Activated T-helper 1 cell treated with Interleukin-2 at 50 U/mL for 16 hours (primary cell): ENCODE measurements around the gene SUMF1.

Source experiments
- DNase-seq: peaks from one replicate; pipeline ENCODE4 v3.0.0-alpha.2; 2020; ENCODE audit warnings: low read depth

SUMF1 gene

GRCh38 chr3:4413467-4413866 is 53.6 kb downstream of the SUMF1 start:
- no peak for DNase-seq

DNA sequence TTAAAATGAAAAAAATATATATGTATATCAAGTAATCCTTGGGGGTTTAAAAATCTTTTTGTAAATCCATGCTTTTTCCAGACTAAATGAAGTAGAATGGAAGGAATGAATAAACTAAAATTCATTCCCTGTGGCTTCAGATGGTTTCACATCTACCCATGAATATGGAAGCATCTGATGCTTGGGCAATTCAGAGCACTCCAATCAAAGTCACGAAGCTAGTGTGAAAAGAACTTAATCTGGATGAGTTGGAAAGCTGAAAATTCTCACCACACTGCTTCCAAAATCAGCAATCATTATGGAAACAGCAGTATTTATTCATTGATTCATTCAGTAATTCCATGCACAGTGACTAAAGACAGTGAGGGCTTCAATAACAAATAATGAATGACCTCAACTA is 55.2 kb downstream of the SUMF1 start:
- no peak for DNase-seq

DNA sequence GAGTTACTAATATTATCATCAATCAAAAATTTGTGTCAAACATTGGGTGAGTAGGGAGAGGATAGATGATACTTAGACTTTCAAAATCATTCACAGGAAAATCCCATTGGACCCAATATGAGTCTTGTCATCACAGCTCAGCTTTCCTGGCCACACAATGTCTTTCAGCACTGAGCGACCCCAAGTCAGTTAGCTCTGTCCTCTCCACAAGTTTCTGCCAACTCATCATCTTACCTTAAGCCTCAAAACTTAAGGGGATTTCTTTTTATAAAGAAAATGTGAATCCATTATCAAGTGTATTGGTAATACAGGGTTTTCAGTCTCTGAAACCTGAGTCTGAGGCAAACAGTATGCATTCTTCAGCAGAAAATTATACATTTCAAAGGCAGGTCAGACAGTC is 55.8 kb downstream of the SUMF1 start:
- no peak for DNase-seq

GRCh38 chr3:4410606-4411005 is 56.5 kb downstream of the SUMF1 start:
- no peak for DNase-seq

GRCh38 chr3:4409971-4410573 is 57.0 kb downstream of the SUMF1 start:
- no peak for DNase-seq

DNA sequence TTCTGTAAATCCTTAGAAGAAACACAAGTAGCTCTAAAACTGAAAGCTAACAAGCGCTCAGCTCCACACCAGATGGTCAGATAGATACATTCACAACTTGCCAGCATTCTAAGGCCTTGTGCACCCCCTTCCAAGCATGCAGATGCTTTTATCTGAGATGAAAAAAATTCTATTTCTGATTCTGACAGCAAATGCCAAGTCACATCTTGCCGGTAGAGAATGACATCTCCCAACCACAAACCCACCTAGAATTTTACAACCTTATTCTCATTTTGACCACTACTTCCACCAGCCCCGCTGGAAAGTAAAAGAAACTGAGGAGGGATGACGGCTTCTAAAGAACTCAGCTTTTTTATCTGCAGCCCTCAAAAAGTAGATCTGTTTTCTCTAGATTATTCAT is 57.7 kb downstream of the SUMF1 start:
- no peak for DNase-seq

DNA sequence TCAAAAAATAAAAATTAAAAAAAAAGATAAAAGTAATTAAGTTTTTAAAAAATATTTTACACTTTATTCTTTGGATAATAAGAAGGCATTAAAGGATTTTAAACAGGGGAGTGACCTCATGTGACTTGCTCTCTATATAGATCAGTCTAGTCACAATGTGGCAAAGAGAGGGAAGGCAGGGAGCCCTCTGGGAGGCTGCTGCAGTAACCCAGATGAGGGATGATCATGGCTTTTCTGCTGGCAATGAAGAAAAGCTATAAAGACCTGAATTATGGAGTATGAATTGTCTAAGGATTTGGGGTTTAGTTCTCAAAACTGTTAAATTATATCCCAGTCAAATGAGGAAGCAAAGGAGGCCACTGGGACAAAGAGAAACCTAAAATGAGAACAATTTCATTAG is 58.1 kb downstream of the SUMF1 start:
- DNase-seq = no peak

- no peak for DNase-seq
These were observed 59.1 kb downstream of the SUMF1 start for GRCh38 chr3:4407941-4408340.

- DNase-seq = no peak
These were observed 60.1 kb downstream of the SUMF1 start for GRCh38 chr3:4406746-4407568.

DNA sequence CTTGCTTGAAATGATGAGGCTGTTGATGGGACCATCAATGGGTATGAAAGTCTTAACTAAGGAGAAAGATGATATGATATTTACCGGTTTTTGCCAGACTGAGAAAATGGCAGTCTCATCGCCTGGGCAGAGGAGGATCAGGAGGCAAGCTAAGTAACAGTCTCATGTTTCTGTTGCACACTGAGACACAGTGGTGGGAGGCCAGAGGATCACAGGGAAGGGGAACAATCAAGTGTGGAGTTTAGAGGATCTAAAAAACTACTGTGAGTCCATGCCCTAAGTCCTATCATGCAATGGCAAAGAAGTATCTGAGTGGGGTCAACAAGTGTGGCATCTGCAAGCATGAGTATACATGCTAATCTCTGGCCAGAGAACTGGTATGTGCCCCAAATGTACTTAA is 62.2 kb downstream of the SUMF1 start:
- no peak for DNase-seq

GRCh38 chr3:4401441-4401840 is 65.6 kb downstream of the SUMF1 start:
- no peak for DNase-seq

- no peak for DNase-seq
These were observed 67.6 kb downstream of the SUMF1 start for GRCh38 chr3:4399476-4399875.

GRCh38 chr3:4398941-4399245 is 68.2 kb downstream of the SUMF1 start:
- DNase-seq = no peak

- DNase-seq = no peak
These were observed 68.7 kb downstream of the SUMF1 start for GRCh38 chr3:4398120-4398940.

DNA sequence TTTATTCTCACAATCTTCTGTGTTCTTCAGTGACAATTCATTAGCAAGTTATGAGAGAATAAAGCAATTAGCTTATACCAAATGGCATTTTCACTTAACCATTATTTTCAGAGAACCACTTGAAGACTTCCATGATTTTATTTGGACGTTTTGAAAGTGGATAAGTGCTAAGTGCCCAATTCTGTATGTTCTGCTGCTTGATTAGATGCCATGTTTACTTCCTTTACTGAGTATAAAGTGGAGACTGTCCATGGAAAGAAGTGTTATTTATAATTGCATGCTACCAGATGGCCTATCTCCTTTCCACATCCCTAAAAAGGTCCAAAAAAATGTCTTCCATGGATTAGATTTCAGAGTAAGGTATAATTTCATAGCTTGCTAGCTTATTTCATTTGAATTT is 69.6 kb downstream of the SUMF1 start:
- DNase-seq = no peak

DNA sequence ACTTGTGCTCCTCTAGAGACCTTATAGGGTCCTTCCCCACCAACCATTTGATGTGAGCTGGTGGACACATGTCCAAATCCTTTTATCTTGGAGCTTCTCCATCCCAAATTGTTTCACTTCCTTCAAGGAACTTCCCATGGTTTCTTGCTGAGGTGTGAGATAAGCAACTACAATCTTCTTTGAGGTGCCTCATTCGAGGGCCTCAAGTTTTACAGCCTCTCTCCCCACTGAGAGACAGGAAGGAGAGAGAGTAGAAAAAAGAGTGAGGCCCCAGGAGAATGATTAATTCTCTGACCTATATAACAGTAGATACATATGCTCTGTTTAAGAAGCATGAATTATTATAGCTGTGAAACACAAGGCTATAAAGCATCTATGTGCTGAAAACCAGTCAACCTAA is 70.5 kb downstream of the SUMF1 start:
- no peak for DNase-seq

- no peak for DNase-seq
These were observed 71.1 kb downstream of the SUMF1 start for GRCh38 chr3:4396006-4396405.

DNA sequence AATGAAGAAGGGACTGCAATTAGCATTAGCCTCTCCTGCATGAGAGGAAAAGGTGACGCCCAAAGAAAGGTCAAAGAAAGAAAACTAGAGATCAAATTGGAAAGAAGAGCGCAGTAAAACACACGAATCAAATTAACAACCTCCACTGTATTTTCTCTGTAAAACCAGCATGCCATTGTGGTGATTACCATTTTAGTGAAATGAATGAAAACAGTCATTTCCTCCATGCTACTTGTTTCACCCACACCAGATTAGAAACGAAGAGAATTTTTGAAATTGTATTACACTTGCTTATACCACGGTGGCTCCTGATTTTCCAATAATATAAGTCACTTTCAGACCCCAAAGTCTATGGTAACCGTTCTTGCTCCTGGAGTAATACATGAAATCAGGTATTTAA is 71.6 kb downstream of the SUMF1 start:
- no peak for DNase-seq

GRCh38 chr3:4394567-4394966 is 72.5 kb downstream of the SUMF1 start:
- no peak for DNase-seq

DNA sequence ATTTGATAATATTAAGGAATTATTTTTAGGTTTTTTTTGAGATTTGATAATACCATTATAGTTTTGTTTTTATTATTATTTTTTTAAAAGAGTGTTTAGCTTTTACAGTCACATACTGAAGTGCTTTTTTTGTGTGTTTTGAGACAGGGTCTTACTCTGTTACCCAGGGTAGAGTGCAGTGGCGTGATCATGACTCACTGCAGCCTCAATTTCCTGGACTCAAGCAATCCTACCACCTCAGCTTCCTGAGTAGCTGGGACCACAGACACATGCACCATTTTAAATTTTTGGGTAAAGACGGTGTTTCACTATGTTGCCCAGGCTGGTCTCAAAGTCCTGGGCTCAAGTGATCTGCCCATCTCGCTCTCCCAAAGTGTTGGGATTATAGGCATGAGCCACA is 73.0 kb downstream of the SUMF1 start:
- DNase-seq = no peak

DNA sequence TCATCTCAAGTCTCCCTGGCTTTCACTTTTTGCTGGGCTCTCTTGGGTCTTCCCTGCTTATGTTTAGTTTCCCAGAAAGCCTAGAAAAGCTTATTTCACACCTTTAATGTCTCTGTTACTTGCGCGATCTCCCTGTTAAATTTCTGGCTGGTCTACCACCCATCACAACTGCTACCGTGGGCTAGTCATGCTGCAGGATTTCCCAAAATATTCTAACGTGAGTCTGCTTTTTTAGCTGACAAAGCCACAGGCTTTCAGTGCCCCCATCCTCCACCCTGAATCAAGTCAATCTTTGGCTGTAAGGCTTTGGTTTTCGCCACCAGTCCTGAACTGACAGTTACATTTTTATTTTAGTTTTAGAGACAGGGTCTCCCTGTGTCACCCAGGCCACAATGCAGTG is 74.1 kb downstream of the SUMF1 start:
- DNase-seq = no peak

DNA sequence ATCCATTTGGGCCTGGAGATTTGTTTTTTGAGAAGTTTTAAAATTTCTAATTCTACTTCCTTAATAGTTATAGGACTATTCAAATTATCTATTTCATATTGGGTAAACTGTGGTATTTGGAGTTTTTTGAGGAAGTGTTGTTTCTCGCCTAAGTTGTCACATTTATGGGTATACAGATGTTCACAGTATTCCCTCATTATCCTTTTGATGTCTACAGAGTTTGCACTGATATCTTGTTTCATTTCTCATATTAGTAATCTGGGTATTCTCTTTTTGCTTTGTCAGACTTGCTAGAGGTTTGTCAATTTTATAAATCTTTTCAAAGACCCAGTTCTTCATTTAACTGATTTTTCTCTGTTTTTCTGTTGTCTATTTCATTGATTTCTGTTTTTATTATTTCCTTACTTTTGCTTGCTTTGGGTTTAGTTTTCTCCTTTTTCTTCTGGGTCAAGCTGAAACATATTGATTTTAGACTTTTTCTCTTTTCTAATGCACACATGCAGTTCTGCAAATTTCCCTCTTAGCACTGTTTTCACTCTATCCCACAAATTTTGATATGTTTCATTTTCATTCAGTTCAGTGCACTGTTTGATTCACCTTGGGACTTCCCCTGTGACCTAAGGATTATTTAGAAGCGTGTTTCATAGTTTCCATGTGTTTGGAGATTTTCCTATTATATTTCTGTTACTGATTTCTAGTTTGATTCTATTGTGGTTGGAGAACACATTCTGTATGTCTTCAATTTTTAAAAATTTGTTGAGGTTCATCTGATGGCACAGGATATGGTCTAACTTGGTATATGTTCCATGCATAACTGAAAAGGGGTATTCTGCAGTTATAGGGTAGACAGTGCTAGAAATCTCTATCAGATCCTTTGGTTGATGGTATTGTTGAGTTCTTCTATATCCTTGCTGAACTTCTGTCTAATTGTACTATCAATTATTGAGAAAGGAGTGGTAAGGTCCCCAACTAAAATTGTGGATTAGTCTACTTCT is 79.6 kb downstream of the SUMF1 start:
- DNase-seq = no peak
